HG03175 (cell line): ENCODE results near the gene CTNNA2.

Source experiments
- ATAC-seq: cut with Tn5 transposase; IDR thresholded peaks from one replicate; pipeline ENCODE4 v1.9.1; 2021; ENCODE audit warnings: mild to moderate bottlenecking, moderate library complexity; ENCODE audit not compliant: unreplicated experiment

Gene CTNNA2

DNA sequence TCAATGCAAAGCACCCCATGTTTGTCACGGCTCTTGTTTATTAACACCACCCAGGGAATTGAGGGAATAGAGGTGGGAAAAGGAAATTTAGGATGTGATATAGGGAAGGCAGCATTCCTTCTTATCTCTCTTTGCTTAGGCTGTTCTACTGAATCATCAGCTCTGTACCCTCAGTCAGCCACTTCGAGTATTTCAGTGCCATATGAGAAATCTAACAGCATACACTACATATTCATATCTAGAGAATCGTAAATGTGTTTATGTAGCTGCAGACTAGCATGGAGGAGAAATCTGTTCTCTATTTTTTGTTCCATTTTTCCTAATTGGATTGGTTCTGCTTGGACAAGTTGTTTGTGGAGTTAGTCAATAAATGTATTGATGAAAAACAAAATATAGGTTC, 187.8 kb downstream of the CTNNA2 start:
- no peak for ATAC-seq

DNA sequence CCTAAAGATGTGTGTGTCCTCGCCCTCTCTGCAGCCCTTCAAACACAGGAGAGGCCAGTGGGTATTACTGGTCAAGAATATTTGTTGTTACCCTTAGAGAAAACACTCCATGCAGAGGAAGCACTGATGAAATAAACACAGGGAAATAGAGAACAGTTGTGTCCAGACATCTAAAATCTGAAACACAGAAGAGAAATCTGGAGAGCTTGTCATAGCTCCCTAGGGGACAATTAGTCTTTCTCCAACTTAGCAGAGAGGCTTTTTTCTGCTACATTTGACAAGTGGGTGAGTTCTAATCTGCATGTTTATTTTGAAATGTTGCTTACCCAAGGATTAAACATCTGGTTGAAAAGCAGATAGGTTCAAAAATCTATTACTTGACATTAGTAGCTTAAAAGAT, 190.1 kb downstream of the CTNNA2 start:
- ATAC-seq: no peak

DNA sequence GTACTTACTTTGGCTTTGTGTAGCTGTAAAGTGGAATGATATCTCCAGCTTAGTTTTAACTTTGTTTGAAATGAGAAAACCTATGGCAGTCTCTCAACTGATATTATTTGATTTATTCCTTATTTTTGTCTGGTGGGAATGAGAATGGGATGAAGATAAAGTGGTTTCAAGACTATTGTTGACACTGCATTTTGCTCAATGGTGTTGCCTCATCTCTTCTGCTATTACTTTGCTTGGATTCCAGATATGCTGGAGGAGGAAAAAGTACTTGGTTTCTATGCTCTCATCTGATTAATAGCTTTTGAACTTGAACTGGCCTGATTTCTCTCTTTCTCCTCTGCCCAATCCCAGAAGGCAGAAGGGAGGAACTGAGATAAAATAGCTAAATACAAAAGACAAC, 198.2 kb downstream of the CTNNA2 start:
- ATAC-seq: no peak

DNA sequence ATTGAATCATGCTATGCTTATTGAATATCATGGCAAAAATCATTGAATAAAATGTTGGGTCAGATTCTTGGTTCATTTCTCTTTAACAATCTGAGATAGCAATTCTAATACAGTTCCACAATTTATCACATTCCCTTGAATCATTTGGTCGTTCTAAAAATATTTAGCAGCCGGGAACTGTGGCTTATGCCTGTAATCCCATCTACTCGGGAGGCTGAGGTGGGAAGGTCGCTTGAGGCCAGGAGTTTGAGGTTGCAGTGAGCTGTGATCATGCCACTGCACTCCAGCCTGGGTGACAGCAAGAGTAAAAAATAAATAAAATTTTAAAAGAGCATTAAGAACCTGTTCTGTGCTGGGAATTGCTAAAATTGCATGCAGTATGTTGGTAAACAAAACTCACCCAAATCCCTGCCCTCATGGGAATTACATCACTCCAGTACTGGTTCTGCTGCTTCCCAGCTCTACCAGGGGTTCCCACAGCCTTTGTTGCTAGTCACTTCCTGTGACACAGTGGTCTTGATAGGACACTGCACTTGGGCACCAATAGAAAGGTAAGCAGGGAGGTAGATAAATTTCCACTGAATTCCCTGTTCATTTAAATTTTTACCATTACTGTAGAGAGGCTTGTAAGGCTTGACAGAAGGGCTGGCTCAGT, 200.4 kb downstream of the CTNNA2 start:
- ATAC-seq: no peak

DNA sequence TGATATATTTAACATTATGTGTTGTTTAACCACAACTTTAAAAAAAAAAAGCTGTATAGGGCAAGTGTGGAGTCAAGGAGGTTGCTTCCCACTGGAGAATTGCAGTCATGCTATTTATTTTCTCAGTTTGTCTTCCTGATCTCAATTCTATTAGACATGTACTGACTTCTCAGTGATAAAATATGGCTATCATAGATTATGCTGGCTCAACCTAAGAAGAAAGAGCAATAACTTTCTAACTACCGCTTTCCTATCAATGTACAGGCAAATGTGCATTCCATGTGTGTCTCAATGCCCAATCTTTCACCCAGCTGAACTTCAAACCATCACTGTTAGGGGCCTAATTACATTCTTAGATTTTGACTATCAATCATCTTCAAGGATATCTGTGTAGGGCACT, 201.4 kb downstream of the CTNNA2 start:
- no peak for ATAC-seq

DNA sequence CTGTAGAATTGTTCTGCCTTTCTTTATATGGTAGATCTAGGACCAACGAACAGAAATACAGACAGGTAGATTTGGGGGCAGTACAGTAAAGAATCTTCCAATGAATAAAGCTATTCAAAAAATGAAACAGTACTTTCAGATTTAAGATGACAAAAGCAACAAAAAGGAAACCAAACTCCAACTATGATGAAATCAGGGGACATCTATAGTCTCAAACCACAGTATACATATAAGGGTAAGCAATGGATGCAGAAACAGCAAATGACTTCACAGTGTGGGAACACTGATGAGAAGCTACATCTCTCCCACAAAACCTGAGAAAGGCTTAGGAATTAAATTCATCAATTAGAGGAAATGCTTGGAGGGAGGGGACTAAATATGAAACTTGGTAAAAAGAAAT, 202.5 kb downstream of the CTNNA2 start:
- no peak for ATAC-seq

DNA sequence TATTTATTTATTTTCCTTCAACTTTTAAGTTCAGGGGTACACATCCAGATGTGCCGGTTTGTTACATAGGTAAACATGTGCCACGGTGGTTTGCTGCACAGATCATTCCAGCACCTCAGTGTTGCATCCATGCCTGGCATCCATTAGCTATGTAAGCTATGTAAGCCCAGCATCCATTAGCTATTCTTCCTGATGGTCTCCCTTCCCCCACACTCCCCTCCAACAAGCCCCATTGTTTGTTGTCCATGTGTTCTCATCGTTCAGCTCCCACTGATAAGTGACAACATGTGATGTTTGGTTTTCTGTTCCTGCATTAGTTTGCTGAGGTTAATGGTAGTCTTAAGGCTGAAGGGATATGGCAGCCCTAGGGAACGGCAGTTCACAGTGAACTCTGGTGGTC, 203.4 kb downstream of the CTNNA2 start:
- ATAC-seq: no peak

DNA sequence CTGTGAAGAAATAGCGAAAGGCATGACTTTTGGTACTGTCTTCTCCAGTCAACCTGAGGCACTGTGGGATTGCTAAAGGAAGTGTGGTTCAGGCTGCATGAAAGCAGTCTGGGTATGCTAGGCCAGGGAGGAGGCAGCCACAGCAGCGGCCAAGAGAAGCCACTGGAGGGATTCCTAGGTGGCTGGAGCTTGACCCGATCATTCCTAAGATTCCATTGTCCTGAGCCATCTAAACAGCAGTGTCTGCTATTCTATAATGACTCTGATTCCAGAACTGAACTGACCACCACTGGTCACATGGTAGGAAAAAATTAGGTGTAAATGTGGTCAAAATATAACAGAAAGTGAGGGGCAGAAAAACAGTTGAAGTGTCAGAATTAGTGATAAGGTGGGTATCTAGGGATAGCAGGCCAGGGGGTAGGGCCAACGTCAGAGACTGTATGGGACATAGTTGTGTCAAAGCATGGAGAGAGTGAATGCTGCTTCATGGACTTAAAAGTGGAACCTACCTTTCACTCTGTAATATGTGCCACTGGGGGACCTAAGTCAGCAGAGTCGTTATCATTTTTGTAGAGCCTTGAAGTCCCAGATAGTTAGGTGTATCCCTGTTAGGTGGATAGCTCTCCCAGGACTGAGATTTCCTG, 204.6 kb downstream of the CTNNA2 start:
- ATAC-seq: no peak

DNA sequence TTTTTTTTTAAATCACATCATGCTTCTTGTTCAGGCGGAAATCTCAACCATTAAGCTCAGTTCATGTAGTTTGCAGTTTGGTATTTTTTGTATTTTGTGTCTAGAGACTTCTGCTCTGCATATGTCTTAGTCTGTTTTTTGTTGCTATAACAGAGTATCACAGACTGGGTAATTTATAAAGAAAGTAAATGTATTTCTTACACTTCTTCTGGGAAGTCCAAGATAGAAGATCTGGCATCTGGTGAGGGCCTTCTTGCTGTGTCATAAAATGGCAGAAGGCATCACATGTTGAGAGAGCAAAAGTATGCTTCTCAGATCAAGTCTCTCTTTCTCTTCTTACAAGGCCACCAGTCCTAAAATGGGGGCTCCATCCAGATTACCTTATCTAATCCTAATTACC, 208.2 kb downstream of the CTNNA2 start:
- ATAC-seq: no peak

DNA sequence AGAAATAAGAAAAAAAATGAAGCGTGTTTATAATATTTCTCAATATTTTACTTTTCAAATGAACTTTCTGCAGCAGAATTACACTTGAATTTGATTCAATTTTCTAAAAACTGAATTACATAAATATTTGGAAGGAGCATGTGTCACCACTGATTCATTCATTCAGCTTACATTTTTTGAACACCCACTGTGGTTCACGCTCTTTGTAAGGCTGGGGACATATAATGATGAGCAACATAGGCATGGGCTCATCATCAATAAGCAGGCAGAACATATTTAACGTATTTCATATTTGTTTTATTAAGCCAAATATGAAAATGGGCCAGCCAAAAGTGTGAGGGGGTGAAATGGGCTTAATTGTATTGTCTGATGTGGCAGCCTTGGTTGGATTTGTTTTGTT, 209.1 kb downstream of the CTNNA2 start:
- ATAC-seq: no peak

DNA sequence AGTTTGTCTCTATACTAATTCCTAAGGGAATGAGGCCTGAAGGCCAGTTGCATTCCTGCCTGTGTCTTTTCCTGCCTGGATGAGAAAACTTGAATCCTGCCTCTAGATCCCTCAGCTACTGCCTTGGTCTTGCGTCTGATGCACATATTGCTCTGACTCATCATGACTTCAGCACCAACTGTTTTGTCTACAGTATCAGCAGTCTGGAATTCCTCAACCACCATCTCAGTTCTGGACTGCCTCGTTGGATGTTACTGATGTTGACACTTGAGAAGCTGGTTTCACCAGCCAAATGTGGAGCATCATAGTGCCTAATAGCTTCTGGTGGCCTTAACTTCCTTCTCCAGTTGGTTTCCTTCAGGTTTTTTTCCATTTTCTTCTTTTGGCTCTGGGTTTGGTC, 211.0 kb downstream of the CTNNA2 start:
- no peak for ATAC-seq

DNA sequence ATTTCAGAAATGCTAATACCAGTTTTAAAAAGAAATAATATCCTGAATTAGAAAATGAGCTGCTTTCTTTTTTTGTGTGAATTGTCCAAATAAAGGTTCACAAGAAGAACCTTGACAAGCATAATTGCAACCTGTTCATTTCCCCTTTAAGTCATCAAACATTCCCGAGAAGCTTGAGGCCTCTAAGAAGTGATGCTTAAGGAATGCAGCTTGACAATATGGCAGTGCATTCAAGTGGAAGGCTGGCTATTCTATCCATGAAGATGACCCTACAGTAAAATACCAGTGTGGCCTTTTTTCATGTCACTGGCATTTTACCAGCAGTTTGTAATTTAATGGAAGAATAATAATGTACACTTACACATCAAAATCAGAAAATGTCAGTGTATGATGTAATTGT, 216.7 kb downstream of the CTNNA2 start:
- no peak for ATAC-seq

DNA sequence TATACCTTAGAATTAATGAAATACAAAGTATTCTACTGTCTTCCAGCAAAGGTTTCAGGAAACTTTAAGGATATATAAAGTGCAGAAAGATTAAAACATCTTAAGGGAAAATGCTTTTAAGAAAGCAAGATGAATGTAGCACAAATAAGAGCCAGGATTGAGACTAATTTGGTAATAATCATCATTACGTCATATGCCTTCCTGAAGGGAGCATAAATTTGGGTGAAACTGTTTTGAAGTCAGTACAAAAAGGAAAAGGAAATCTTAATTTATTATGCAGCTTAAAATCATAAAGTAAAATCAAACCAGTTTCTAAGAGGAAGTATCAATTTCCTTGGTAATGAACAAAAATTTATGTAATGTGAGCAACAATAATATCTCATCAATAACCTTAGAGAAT, 221.7 kb downstream of the CTNNA2 start:
- no peak for ATAC-seq

DNA sequence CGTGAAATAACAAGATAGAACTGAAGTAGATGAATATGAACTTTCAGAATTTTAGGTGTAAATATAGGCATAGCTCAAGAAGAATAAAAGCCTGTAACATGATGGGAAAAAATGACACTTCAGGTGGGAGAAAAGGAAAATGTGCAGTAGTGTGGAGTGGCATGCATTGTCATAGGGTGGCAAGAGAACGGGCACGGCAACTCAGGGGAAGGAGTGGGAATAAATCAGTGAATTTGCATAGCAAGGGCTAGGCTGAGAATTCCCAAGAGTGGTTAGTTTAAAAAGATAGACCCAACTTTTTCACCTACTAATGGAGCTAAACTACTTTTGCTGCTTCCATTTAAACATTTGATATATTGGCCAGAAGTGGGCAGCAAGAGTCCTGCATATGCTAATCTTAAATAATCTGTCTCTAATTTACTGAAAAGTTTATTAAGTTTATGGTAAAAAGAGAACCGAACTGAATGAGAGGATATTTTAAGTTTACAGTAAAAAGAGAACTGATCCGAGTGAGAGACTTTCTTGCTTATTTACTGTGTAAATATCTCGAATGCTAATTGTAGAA, 228.1 kb downstream of the CTNNA2 start:
- no peak for ATAC-seq

DNA sequence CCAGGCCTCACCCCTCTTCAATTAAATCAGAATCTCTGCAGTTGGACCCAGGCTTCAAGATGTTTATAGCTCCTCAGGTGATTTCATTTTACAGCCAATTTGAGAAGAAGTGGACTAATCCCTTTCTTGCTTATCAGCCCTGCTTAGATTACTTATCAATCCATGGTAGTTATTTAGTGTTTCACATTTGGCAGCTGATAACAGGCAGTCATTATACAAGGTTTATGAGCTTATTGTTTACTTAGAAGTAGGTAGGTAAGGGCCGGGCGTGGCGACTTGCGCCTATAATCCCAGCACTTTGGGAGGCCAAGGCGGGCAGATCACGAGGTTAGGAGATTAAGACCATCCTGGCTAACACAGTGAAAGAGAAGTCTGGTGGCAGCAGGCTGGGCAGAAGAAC, 237.5 kb downstream of the CTNNA2 start:
- no peak for ATAC-seq

DNA sequence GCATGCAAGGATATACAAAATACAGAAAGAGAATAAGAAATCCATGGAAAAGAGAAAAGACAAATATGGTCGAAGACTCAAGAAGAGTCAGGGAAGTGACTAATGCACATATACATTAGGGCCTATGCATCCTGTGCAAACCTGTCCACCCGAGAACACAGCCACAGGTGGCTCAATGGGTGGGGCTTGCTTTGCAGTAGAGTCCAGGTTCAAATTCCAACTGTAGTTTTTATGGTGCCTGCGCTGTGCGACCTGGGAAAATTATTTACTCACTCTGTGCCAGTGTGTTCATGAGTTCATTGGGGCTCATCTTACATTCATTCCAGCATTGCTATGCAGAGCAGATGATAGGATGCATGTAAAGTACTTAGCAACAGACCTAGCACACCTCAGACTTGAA, 244.7 kb downstream of the CTNNA2 start:
- no peak for ATAC-seq

DNA sequence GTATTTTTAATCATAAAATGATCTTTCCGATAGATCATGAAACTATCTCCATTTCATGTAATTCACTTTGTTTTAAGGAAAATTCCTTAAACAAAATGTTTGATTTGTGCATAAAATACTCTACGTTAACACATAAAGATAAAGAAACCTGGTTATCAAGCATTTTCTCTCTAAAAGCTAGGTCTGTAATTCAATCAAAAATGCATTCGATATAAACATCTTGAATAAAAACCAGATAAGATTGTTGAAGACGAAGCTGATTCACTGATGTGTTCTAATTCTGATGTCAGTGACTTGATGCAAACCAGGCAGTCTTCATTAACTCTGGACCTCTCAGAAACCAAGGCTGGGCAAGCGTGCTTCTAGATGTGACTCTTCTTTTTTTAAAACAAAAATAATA, 245.2 kb downstream of the CTNNA2 start:
- ATAC-seq: no peak

DNA sequence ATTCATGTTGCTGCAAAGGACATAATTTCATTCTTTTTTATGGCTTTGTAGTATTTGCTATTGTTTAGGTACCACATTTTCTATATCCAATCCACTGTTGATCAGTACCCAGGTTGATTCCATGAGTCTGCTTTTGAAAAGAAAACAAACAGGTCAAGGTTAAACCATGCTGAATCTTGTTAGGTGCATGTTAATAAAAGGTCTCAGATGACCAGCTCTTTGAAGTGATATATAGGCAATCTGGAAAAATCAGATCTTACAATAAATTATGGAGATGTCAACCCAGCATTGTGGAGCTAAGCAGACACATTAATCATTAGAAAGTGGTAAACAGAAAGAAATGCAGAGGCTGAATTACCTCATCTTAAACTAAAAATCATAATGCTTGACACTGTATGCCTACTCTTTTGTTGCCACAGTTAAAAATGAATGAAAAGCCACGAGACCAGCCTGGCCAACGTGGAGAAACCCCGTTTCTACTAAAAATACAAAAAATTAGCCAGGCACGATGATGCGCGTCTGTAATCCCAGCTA, 246.0 kb downstream of the CTNNA2 start:
- ATAC-seq: no peak

DNA sequence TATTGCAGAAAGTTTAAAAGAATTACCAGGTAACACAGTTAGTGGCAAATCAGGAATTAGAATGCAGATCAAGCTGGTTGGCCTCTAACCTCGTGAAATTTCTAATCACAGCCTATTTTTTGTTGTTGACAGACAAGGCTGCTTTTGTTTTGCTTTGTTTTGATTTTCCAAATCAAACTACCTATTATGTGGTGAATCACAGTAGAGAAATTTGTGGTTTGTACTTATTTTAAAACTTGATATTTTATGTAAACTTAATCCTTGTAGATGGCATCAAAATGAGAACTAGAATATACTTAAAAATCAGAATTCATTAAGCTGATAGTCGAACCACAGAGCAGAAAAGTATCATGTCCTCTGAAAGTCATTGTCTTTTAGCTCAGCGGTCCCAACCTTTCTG, 258.1 kb downstream of the CTNNA2 start:
- ATAC-seq: no peak

DNA sequence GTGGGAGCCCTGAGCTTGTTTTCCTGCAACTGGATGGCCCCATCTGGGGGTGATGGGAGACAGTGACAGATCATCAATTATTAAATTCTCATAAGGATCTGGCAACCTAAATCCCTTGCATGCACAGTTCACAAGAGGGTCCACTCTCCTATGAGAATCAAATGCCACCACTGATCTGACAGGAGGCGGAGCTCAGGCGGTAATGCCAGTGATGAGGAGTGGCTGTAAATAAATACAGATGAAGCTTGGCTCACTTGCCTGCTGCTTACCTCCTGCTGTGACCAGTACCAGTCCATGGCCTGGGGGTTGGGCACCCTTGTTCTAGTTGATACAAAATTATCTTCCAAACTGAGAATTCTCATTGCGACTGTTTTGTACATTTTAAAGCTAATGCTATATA, 258.6 kb downstream of the CTNNA2 start:
- no peak for ATAC-seq

DNA sequence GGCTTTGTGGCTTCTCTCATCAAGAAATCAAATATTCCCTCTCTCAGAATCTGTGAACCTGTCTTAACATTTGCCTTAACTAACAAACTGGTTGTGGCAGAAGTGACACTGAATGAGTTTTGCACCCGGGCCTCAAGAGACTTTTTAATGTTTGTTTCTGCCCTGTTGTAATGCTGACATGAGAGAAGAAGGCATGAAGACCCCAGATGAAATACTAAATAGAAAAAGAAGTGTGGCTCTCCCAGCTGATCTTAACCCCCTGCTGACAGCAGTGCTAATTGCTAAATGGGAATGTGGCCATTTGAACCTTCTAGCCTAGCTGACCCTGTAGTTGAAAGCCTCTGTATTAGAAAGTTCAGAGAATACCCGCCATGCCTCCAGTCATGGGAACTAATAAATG, 261.2 kb downstream of the CTNNA2 start:
- no peak for ATAC-seq

DNA sequence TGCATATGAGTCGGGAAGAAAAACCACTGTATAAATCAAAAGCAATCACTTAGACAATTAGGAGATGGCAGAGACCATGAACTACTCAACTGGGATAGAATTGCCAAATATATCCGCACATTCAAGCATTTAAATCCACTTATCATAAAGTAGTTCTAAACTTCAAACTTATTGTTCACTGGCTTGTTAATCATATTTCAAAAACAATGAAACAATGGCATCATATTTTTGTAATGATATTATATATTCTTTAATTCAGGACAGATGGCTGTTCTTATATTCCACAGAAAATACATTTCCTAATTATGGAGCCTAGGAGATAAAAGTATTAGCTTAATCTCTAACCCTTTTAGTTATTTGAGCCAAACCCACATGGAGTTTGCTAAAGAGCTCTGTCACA, 263.6 kb downstream of the CTNNA2 start:
- no peak for ATAC-seq

DNA sequence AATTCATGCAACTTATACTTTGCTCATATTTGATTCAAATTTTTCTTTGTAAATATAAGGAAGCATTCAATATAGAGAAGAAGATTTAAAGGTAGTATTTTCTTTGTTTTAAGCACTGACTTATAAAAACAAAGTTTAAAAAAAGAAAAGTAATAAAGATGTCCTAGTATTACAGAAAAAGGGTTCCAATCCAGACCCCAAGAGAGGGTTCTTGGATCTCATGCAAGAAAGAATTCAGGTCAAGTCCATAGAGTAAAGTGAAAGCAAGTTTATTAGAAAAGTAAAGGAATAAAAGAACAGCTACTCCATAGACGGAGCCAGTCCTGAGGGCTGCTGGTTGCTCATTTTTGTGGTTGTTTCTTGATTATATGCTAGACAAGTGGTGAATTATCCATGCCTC, 267.9 kb downstream of the CTNNA2 start:
- no peak for ATAC-seq
